ENCODE results near the gene UBE2H. TPM values are rescaled to one million over a fixed set of nuclear protein-coding genes. Genes with fewer than 3 reads are reported as not detected.
"Not testable (repeated sequence)": the region's sequence is repeated elsewhere in the genome, so short reads cannot be mapped to it uniquely, and the experiment has no call there.

Gene UBE2H
- polyA plus RNA-seq, 1 donor from 2014 or later, result 66.3 TPM

DNA sequence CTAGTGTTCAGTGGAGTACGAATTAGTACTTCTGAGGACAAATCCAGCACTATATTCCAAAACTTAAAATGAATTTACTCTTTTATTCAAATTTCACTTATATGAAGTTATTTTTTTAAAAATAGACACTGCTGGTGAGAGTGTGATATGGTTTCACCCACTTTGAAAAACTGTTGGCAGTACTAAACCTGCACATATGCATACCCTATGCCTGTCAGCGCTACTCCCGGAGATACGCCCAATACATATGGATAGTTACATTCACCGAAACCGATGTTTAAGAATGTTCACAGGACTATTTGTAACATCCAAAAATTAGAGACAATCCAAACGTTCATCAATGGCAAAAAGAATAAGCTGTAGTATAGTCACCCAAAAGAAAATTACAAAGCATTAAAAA, 69.6 kb downstream of the UBE2H start:
- Mint-ChIP-seq H3K4me3 (no peak overlapping the region), H3K9me3 (no peaks in the 10 kb centered on the region), H3K27me3 (no peaks in the 10 kb centered on the region), H3K4me1 (peaks cover 3 to 11% (median 9%) of the 10 kb centered on the region in 3 donors), H3K27ac (no peak overlapping the region), H3K36me3 (peaks cover 3% of the 10 kb centered on the region)

DNA sequence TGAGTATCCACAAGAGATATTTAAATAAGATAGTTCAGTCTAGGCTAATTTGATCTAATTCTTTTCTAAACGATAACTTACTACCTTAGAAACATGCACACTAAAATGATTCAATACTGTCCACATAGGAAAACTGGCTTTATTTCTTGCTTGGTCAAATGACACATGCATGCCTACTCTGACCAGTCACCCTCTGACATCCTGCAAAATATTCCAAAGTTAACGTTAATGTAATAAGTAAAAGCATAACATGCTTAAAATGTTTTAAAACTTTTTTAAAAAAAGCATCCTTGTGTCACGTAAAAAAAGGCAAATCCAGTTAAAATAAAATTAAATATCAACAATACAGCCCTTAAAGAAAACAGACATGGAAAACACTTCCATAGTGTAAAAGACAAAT, 70.2 kb downstream of the UBE2H start:
- Mint-ChIP-seq H3K9me3 (no peaks in the 10 kb centered on the region), H3K27ac (no peak overlapping the region), H3K4me1 (peaks cover 3 to 9% (median 7%) of the 10 kb centered on the region in 3 donors), H3K27me3 (no peaks in the 10 kb centered on the region), H3K4me3 (no peak overlapping the region), H3K36me3 (peaks cover 3% of the 10 kb centered on the region)

DNA sequence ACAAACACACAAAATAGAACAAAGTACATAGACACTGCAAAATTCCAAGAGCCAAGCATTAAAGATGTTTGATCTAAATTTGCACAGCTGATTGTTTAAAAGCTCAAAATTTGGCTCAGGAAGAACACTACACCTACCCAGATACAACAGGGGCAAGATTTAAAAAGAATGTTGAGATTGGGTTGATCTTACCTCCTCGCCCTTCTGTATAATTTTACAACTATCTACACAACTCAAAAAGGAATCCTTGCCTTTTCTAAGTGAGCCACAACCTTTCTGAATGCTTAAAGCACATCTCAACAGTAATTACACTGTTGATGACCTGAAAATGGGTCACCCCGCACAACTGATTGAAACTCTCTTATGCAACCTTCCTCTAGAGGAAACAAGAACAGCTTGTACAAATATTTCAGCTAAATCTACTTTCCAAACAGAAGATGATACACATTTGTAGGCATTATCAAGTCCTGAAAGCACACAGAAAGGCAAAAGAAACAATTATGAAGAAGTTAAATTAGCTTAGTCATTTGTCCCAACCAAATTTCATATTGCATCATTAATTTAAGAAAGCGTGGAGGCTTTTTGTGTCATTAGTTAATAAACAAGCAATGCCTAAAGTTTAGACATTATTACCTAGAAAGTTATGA, 75.5 kb downstream of the UBE2H start:
- no peaks in the 10 kb centered on the region for H3K9me3 Mint-ChIP-seq
- peaks cover 6% of the 10 kb centered on the region for H3K36me3 Mint-ChIP-seq
- H3K4me1 Mint-ChIP-seq, result peaks cover 7 to 12% (median 9%) of the 10 kb centered on the region in 3 donors
- H3K4me3 Mint-ChIP-seq, result no peak overlapping the region
- no peaks in the 10 kb centered on the region for H3K27me3 Mint-ChIP-seq
- H3K27ac Mint-ChIP-seq, result peak overlapping the region in 1 of 3 donors; percentile 3

DNA sequence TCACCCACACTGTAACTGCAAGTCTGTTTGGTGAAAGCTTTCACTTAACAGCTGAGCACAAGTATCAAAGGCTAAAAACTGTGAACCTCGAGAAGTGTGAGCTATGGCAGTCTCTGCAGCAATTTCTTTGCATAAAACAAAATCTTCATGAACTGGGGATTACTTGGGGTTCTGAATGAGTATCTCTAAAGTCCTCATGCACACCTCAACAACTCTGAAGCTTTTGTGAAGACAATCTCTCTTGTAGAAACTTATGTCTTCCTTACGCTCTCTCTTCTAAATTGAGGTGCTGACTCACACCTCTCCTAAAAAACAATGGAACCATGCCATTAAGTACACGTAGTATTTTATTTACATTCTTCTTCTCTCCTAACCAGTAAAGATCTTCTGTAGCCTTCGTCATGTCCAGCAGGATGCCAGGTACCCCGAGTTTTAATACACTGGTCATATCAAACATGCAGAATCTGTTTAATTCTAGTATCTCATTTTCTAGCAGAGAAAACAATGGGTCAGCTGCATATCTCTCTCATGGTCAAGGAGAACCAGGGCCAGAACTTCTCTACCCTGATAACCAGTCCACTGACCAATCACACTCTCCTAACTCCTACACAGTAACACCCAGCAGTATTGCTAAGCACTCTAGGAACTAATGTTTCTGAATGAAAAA, 76.9 kb downstream of the UBE2H start:
- Mint-ChIP-seq H3K27ac (no peak overlapping the region), H3K9me3 (no peaks in the 10 kb centered on the region), H3K36me3 (peaks cover 6% of the 10 kb centered on the region), H3K27me3 (no peaks in the 10 kb centered on the region), H3K4me3 (no peak overlapping the region), H3K4me1 (peaks cover 7 to 16% (median 14%) of the 10 kb centered on the region in 3 donors)

GRCh38 chr7:129875160-129875559, 77.6 kb downstream of the UBE2H start:
- no peak overlapping the region for H3K27ac Mint-ChIP-seq

GRCh38 chr7:129874722-129875121, 78.0 kb downstream of the UBE2H start:
- H3K36me3 Mint-ChIP-seq, result peaks cover 7% of the 10 kb centered on the region
- peaks cover 10 to 18% (median 15%) of the 10 kb centered on the region in 3 donors for H3K4me1 Mint-ChIP-seq
- H3K27me3 Mint-ChIP-seq, result no peaks in the 10 kb centered on the region
- H3K27ac Mint-ChIP-seq, result no peak overlapping the region
- H3K9me3 Mint-ChIP-seq, result no peaks in the 10 kb centered on the region
- peak overlapping the region in 1 of 4 donors; percentile 13 for H3K4me3 Mint-ChIP-seq

More at GRCh38 chr7:129875160-129875559, 77.6 kb downstream of the UBE2H start:
- H3K4me3 Mint-ChIP-seq, result no peak overlapping the region
- peaks cover 7 to 16% (median 14%) of the 10 kb centered on the region in 3 donors for H3K4me1 Mint-ChIP-seq
- peaks cover 4% of the 10 kb centered on the region for H3K36me3 Mint-ChIP-seq
- no peaks in the 10 kb centered on the region for H3K9me3 Mint-ChIP-seq
- no peaks in the 10 kb centered on the region for H3K27me3 Mint-ChIP-seq

GRCh38 chr7:129872054-129872453, 80.7 kb downstream of the UBE2H start:
- H3K36me3 Mint-ChIP-seq, result peaks cover 9% of the 10 kb centered on the region
- no peaks in the 10 kb centered on the region for H3K27me3 Mint-ChIP-seq
- H3K4me3 Mint-ChIP-seq, result no peak overlapping the region
- no peaks in the 10 kb centered on the region for H3K9me3 Mint-ChIP-seq
- H3K27ac Mint-ChIP-seq, result no peak overlapping the region
- peaks cover 7 to 25% (median 8%) of the 10 kb centered on the region in 3 donors for H3K4me1 Mint-ChIP-seq

DNA sequence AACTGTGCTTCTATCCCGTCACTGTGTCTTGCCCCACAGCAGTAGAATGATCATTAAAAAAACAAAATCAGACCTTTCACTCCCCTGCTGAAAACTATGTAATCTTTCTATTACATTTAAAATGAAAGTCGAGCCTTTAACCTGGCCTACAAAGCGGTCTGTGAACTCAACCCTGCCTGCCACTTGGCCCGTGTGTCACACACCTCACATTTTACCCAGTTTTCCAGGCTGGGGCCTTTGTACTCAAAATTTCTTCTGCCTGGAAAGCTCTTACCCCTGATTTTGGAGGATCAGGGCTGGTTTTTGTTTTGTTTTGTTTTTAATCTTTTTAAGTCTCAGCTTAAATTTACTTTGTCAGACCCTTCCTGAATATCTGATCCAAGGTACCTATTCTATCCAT, 82.1 kb downstream of the UBE2H start:
- Mint-ChIP-seq H3K27ac (no peak overlapping the region), H3K4me3 (no peak overlapping the region), H3K36me3 (peaks cover 6% of the 10 kb centered on the region), H3K9me3 (no peaks in the 10 kb centered on the region), H3K4me1 (peaks cover 7 to 28% (median 9%) of the 10 kb centered on the region in 3 donors), H3K27me3 (no peaks in the 10 kb centered on the region)

DNA sequence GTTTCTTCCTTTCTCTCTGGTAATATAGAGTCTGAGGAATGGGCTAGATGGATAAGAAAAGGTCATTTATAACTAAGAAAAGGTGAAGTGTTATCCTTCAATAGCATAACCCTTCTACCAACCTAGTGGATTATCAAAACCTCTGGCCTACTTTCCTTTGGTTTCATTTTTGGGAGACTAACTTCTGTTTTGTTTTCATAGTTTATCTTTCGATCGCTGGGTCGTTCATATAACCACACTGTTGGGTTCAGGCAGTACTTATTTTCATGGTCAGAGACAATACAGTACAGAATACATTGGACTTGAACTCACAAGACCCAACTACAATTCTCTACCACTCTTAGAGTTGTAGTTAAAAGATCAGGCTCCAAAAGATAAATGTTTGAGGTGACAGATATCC, 86.5 kb downstream of the UBE2H start:
- Mint-ChIP-seq H3K27ac (no peak overlapping the region), H3K9me3 (no peaks in the 10 kb centered on the region), H3K36me3 (peaks cover 6% of the 10 kb centered on the region), H3K4me3 (peak overlapping the region in 1 of 4 donors; percentile 0), H3K27me3 (no peaks in the 10 kb centered on the region), H3K4me1 (peaks cover 21 to 50% (median 34%) of the 10 kb centered on the region in 3 donors)

DNA sequence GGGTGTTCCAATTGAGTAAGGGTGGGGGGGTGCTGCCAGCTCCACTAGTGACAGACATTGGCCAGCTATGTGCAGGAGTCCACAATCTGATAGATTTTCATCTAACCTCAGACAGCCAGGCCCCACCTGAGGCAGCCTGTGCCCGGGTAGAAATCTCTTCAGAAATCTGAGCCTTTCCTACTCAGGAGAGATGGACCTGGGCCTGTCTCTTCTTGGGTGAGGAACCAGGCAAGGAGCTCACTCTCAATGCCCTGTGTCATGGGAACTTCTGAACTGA, 86.9 kb downstream of the UBE2H start:
- Mint-ChIP-seq H3K36me3 (peaks cover 6% of the 10 kb centered on the region), H3K27ac (no peak overlapping the region), H3K27me3 (no peaks in the 10 kb centered on the region), H3K9me3 (no peaks in the 10 kb centered on the region), H3K4me3 (no peak overlapping the region), H3K4me1 (peaks cover 22 to 48% (median 33%) of the 10 kb centered on the region in 3 donors)

GRCh38 chr7:129865093-129865924, 87.5 kb downstream of the UBE2H start:
- H3K27ac Mint-ChIP-seq, result peak overlapping the region in 1 of 3 donors; percentile 67
- H3K4me1 Mint-ChIP-seq, result peaks cover 22 to 52% (median 37%) of the 10 kb centered on the region in 3 donors
- H3K36me3 Mint-ChIP-seq, result peaks cover 6% of the 10 kb centered on the region
- H3K9me3 Mint-ChIP-seq, result no peaks in the 10 kb centered on the region
- H3K27me3 Mint-ChIP-seq, result no peaks in the 10 kb centered on the region
- no peak overlapping the region for H3K4me3 Mint-ChIP-seq

GRCh38 chr7:129864676-129865075, 88.1 kb downstream of the UBE2H start:
- not testable (repeated sequence) for H3K36me3 Mint-ChIP-seq, H3K27me3 Mint-ChIP-seq, H3K4me3 Mint-ChIP-seq, H3K9me3 Mint-ChIP-seq
- Mint-ChIP-seq H3K4me1 (peaks cover 26 to 53% (median 43%) of the 10 kb centered on the region in 3 donors), H3K27ac (peak overlapping the region in 1 of 3 donors; percentile 67)

GRCh38 chr7:129864042-129864441, 88.7 kb downstream of the UBE2H start:
- H3K27me3 Mint-ChIP-seq, result no peaks in the 10 kb centered on the region
- H3K4me3 Mint-ChIP-seq, result no peak overlapping the region
- H3K27ac Mint-ChIP-seq, result peak overlapping the region in 1 of 3 donors; percentile 16
- H3K36me3 Mint-ChIP-seq, result peaks cover 2% of the 10 kb centered on the region
- H3K9me3 Mint-ChIP-seq, result no peaks in the 10 kb centered on the region
- peaks cover 29 to 55% (median 49%) of the 10 kb centered on the region in 3 donors for H3K4me1 Mint-ChIP-seq

DNA sequence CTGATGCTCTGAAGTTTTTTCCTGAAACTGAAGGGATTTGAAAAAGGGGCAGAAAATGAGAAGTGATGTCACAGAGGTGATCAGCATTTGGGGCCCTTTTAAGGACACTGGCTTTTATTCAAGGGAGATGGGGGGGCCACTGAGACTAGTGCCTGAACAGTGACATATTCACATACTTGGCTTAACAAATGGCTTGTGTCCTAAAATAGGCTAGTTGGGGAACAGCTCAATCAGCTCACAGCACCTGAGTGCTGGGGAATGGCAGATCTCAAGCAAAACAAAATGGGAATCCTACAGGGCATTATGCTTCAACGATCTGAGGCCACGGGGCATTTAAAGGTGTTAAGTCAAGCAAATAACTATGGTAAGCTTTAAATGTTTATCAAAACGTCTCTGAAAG, 90.1 kb downstream of the UBE2H start:
- H3K27me3 Mint-ChIP-seq, result no peaks in the 10 kb centered on the region
- peaks cover 1% of the 10 kb centered on the region for H3K36me3 Mint-ChIP-seq
- H3K4me1 Mint-ChIP-seq, result peaks cover 36 to 60% (median 56%) of the 10 kb centered on the region in 3 donors
- H3K4me3 Mint-ChIP-seq, result no peak overlapping the region
- no peaks in the 10 kb centered on the region for H3K9me3 Mint-ChIP-seq
- peak overlapping the region in 1 of 3 donors; percentile 1 for H3K27ac Mint-ChIP-seq

- Mint-ChIP-seq H3K4me3 (peak overlapping the region in 1 of 4 donors; percentile 2), H3K4me1 (peaks cover 34 to 60% (median 59%) of the 10 kb centered on the region in 3 donors), H3K27ac (peak overlapping the region in 1 of 3 donors; percentile 45)
- H3K27me3 Mint-ChIP-seq, H3K36me3 Mint-ChIP-seq, H3K9me3 Mint-ChIP-seq: not testable (repeated sequence)
These were observed 92.0 kb downstream of the UBE2H start for GRCh38 chr7:129860784-129861183.

All from IgD-negative memory B cell (primary cell).